Activated B cell treated with CpG ODN at 0.5 μM for 24 hours (primary cell): ENCODE data around the gene VWA5B2. TPM values are rescaled to one million over a fixed set of nuclear protein-coding genes. Genes with fewer than 3 reads are reported as not detected.

Experiments used
- ATAC-seq: fragments of 200-7000 bp; cut with Tn5 transposase; one replicate; pipeline ENCODE4 v1.10.0; 2021; ENCODE audit warnings: low read depth, mild to moderate bottlenecking, moderate library complexity
- CTCF ChIA-PET: fragments of 350-600 bp; sonication (Branson Sonifier 250); formaldehyde crosslinking; loops from one replicate; lab custom pipeline; 2021; ENCODE audit warnings: antibody characterized with exemption; lab: Charles Lee
- POLR2A ChIA-PET: fragments of 350-600 bp; sonication (Branson Sonifier 250); formaldehyde crosslinking; loops from one replicate; lab custom pipeline; 2021; ENCODE audit warnings: antibody characterized with exemption; lab: Charles Lee
- DNase-seq: peaks from one replicate; pipeline ENCODE4 v3.0.0; 2022
- H3K27ac Mint-ChIP-seq: one replicate; pipeline ENCODE4 v1.8.0; 2020; ENCODE audit warnings: mixed read lengths
- H3K27me3 Mint-ChIP-seq: one replicate; pipeline ENCODE4 v1.8.0; 2021; ENCODE audit warnings: mixed read lengths
- H3K36me3 Mint-ChIP-seq: one replicate; pipeline ENCODE4 v1.8.0; 2021; ENCODE audit warnings: low read depth, mixed read lengths
- H3K4me1 Mint-ChIP-seq: one replicate; pipeline ENCODE4 v1.8.0; 2021; ENCODE audit warnings: mixed read lengths
- H3K4me3 Mint-ChIP-seq: one replicate; pipeline ENCODE4 v1.8.0; 2020; ENCODE audit warnings: mild to moderate bottlenecking, mixed read lengths
- H3K9me3 Mint-ChIP-seq: one replicate; pipeline ENCODE4 v1.8.0; 2020; ENCODE audit warnings: mixed read lengths
- CTCF ChIP-seq: fragments of 200-600 bp; IDR thresholded peaks from one replicate; pipeline ENCODE4 v1.8.0; 2022; ENCODE audit warnings: antibody characterized with exemption, mild to moderate bottlenecking
- intact Hi-C: fragments of 100-400 bp; cut with micrococcal nuclease; formaldehyde crosslinking; loops from one replicate; pipeline ENCODE4 v1.15.1; 2024
- total RNA-seq: library from RNA; stranded (reverse); gene quantifications from 2 replicates; pipeline ENCODE4 v1.2.3, GENCODE V29; 2022

Gene VWA5B2
- total RNA-seq, 1 donor from 2014 or later: 0.42 TPM

GRCh38 chr3:184236636-184237035 lies 7.3 kb downstream of the VWA5B2 start:
- Mint-ChIP-seq H3K27ac (no peak overlapping the region), H3K4me3 (no peak overlapping the region), H3K36me3 (no peaks in the 10 kb centered on the region), H3K9me3 (no peaks in the 10 kb centered on the region), H3K27me3 (peaks cover 18% of the 10 kb centered on the region), H3K4me1 (peaks cover 2% of the 10 kb centered on the region)
- intact Hi-C loops: no loop called here
- DNase-seq (no peak), ATAC-seq (no peak)
- ChIA-PET POLR2A (no interaction called here), CTCF (interaction anchor here (0.9 to 2.9 kb wide), 2 partner anchors 10 to 340 kb away, joined by 3 to 12 read pairs; no protein-coding TSS in a partner anchor)
- TF ChIP-seq CTCF: no peak

- CTCF ChIA-PET: interaction anchor here (0.9 to 2.9 kb wide), 2 partner anchors 10 to 340 kb away, joined by 3 to 12 read pairs; no protein-coding TSS in a partner anchor
- no peaks in the 10 kb centered on the region for H3K4me1 Mint-ChIP-seq
- POLR2A ChIA-PET: interaction anchor here (1.1 kb wide), 1 partner anchor 10 kb away, joined by 4 read pairs; no protein-coding TSS in a partner anchor
- no peak for ATAC-seq
- peaks cover 12% of the 10 kb centered on the region for H3K27me3 Mint-ChIP-seq
- H3K4me3 Mint-ChIP-seq: no peak overlapping the region
- no peak for TF ChIP-seq CTCF
- peaks cover 4% of the 10 kb centered on the region for H3K36me3 Mint-ChIP-seq
- no peak overlapping the region for H3K27ac Mint-ChIP-seq
- H3K9me3 Mint-ChIP-seq: no peaks in the 10 kb centered on the region
- no peak for DNase-seq
- intact Hi-C loops: no loop called here
These were observed 7.8 kb downstream of the VWA5B2 start for GRCh38 chr3:184237211-184237610.

- intact Hi-C loops: no loop called here
- ATAC-seq: no peak
- H3K9me3 Mint-ChIP-seq: no peaks in the 10 kb centered on the region
- POLR2A ChIA-PET: interaction anchor here (1.1 kb wide), 1 partner anchor 10 kb away, joined by 4 read pairs; no protein-coding TSS in a partner anchor
- TF ChIP-seq CTCF: no peak
- peaks cover 10% of the 10 kb centered on the region for H3K36me3 Mint-ChIP-seq
- H3K4me3 Mint-ChIP-seq: no peak overlapping the region
- CTCF ChIA-PET: interaction anchor here (0.8 to 2.9 kb wide), 2 partner anchors 11 to 342 kb away, joined by 4 to 12 read pairs; no protein-coding TSS in a partner anchor
- no peaks in the 10 kb centered on the region for H3K4me1 Mint-ChIP-seq
- H3K27me3 Mint-ChIP-seq: peaks cover 6% of the 10 kb centered on the region
- DNase-seq: no peak
- H3K27ac Mint-ChIP-seq: no peak overlapping the region
These were observed 8.4 kb downstream of the VWA5B2 start for GRCh38 chr3:184237807-184238206.

GRCh38 chr3:184238246-184238818 lies 8.9 kb downstream of the VWA5B2 start:
- no peaks in the 10 kb centered on the region for H3K9me3 Mint-ChIP-seq
- no peak for TF ChIP-seq CTCF

GRCh38 chr3:184239221-184239620 lies 9.8 kb downstream of the VWA5B2 start:
- Mint-ChIP-seq H3K4me3 (no peak overlapping the region), H3K9me3 (no peaks in the 10 kb centered on the region), H3K27ac (no peak overlapping the region), H3K36me3 (peaks cover 22% of the 10 kb centered on the region), H3K4me1 (no peaks in the 10 kb centered on the region), H3K27me3 (peaks cover 3% of the 10 kb centered on the region)
- ATAC-seq (no peak), DNase-seq (no peak)
- intact Hi-C loops: no loop called here
- ChIA-PET CTCF (interaction anchor here (1.9 kb wide), 1 partner anchor 11 kb away, joined by 8 read pairs; no protein-coding TSS in a partner anchor), POLR2A (no interaction called here)
- no peak for TF ChIP-seq CTCF

More at GRCh38 chr3:184238246-184238818, 8.9 kb downstream of the VWA5B2 start:
- H3K36me3 Mint-ChIP-seq: peaks cover 15% of the 10 kb centered on the region
- ChIA-PET CTCF (interaction anchor here (0.8 to 2.9 kb wide), 2 partner anchors 11 to 343 kb away, joined by 4 to 12 read pairs; no protein-coding TSS in a partner anchor), POLR2A (interaction anchor here (1.1 kb wide), 1 partner anchor 9 kb away, joined by 4 read pairs; no protein-coding TSS in a partner anchor)
- intact Hi-C loops: no loop called here
- H3K27ac Mint-ChIP-seq: no peak overlapping the region
- ATAC-seq: no peak
- no peaks in the 10 kb centered on the region for H3K4me1 Mint-ChIP-seq
- H3K27me3 Mint-ChIP-seq: peaks cover 3% of the 10 kb centered on the region
- H3K4me3 Mint-ChIP-seq: no peak overlapping the region
- no peak for DNase-seq
